Measurements from ENCODE around the gene KLHDC7B.

DNA sequence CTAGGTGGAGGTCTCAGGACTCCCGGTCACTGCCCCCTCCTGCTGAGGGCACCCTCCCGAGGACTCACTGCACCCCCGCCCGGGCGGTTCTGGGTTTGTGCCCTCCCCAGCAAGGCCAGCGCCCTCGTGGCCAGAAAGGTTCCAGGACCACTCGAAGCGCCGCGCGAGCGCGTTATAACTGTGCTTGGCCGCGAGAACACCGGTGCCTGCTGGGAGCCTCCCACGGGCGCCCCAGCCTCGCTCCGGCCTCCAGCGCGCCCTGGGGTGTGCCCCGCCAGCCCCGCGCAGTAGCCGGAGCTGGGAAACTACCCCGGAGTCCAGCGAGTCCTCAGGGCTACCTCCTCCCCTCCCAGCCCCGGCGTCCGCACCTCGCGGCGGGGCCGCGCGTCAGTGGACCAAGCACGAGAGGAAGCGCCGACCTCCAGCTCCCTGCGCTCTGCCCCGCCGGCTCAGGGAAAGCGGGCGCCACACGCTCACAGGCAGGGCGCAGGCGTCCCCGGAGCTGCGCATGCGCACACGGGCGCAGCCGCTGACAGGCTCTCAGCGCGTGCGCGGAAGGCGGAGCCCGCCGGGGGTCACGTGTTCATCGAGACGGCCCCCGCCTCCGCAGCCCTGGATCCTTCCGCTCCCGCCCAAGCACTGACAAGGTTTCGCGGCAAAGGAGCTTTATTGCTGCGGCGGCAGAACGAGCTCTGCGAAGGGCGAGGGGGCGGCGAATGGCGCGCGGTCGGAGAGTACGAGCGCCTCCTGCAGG lies 20.4 kb upstream of the KLHDC7B start, which contains the start of gene SCO2:
- TF ChIP-seq FOXP1 (CRISPR knock-in tag; IDR thresholded peaks at IDR 0.05; ENCODE audit: borderline replicate concordance), result peak; percentile 60; the same call in 1 of the 2 replicates
- TF ChIP-seq, protein P1, sequence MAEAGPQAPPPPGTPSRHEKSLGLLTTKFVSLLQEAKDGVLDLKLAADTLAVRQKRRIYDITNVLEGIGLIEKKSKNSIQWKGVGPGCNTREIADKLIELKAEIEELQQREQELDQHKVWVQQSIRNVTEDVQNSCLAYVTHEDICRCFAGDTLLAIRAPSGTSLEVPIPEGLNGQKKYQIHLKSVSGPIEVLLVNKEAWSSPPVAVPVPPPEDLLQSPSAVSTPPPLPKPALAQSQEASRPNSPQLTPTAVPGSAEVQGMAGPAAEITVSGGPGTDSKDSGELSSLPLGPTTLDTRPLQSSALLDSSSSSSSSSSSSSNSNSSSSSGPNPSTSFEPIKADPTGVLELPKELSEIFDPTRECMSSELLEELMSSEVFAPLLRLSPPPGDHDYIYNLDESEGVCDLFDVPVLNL (CRISPR knock-in tag; IDR thresholded peaks at IDR 0.05; ENCODE audit: borderline replicate concordance, low read depth), result peak; percentile 77; the same call in 1 of the 2 replicates
- TF ChIP-seq TEAD4 (CRISPR knock-in tag; IDR thresholded peaks at IDR 0.05), result no peak
- no peak for TF ChIP-seq MYBL2 (CRISPR knock-in tag; IDR thresholded peaks at IDR 0.05)
- TF ChIP-seq, protein P2, sequence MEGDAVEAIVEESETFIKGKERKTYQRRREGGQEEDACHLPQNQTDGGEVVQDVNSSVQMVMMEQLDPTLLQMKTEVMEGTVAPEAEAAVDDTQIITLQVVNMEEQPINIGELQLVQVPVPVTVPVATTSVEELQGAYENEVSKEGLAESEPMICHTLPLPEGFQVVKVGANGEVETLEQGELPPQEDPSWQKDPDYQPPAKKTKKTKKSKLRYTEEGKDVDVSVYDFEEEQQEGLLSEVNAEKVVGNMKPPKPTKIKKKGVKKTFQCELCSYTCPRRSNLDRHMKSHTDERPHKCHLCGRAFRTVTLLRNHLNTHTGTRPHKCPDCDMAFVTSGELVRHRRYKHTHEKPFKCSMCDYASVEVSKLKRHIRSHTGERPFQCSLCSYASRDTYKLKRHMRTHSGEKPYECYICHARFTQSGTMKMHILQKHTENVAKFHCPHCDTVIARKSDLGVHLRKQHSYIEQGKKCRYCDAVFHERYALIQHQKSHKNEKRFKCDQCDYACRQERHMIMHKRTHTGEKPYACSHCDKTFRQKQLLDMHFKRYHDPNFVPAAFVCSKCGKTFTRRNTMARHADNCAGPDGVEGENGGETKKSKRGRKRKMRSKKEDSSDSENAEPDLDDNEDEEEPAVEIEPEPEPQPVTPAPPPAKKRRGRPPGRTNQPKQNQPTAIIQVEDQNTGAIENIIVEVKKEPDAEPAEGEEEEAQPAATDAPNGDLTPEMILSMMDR (IDR thresholded peaks at IDR 0.05), result no peak
- peak; percentile 62 for TF ChIP-seq TP53 (CRISPR knock-in tag; IDR thresholded peaks at IDR 0.05)
- TF ChIP-seq, protein P3, sequence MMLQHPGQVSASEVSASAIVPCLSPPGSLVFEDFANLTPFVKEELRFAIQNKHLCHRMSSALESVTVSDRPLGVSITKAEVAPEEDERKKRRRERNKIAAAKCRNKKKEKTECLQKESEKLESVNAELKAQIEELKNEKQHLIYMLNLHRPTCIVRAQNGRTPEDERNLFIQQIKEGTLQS (CRISPR knock-in tag; conservative IDR thresholded peaks at IDR 0.05), result 0 out of 2 replicates have a peak, but pooled peaks have one; percentile 2
- peak; percentile 15; the same call in 1 of the 2 replicates for TF ChIP-seq SMAD3 (CRISPR knock-in tag; IDR thresholded peaks at IDR 0.05; ENCODE audit: borderline replicate concordance)
- TF ChIP-seq ZNF263 (CRISPR knock-in tag; IDR thresholded peaks at IDR 0.05; ENCODE audit: low read depth), result no peak
- peak; percentile 98 for TF ChIP-seq USF1 (CRISPR knock-in tag; IDR thresholded peaks at IDR 0.05)
- TF ChIP-seq SP1 (CRISPR knock-in tag; conservative IDR thresholded peaks at IDR 0.05), result peak; percentile 86
- TF ChIP-seq, protein P4, sequence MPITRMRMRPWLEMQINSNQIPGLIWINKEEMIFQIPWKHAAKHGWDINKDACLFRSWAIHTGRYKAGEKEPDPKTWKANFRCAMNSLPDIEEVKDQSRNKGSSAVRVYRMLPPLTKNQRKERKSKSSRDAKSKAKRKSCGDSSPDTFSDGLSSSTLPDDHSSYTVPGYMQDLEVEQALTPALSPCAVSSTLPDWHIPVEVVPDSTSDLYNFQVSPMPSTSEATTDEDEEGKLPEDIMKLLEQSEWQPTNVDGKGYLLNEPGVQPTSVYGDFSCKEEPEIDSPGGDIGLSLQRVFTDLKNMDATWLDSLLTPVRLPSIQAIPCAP (CRISPR knock-in tag; IDR thresholded peaks at IDR 0.05), result peak; percentile 48; the same call in 1 of the 2 replicates
